ENCODE data around the gene DNAI1. TPM values are rescaled to one million over a fixed set of nuclear protein-coding genes. Genes with fewer than 3 reads are reported as not detected.
"Not testable (repeated sequence)": the region's sequence is repeated elsewhere in the genome, so short reads cannot be mapped to it uniquely, and the experiment has no call there.

The DNAI1 gene
- total RNA-seq, 2 experiments from 2014 or later, result 0.34 TPM; not detected in 1

GRCh38 chr9:34520505-34521385 is 62.1 kb downstream of the DNAI1 start:
- Mint-ChIP-seq H3K4me1 (peaks cover 24% of the 10 kb centered on the region), H3K27ac (no peak overlapping the region), H3K4me3 (no peak overlapping the region), H3K36me3 (ENCODE audit: low read depth) (no peaks in the 10 kb centered on the region), H3K9me3 (ENCODE audit: low read depth) (no peaks in the 10 kb centered on the region), H3K27me3 (peaks cover 8% of the 10 kb centered on the region)
- ATAC-seq (no peak), DNase-seq (no peak)
- intact Hi-C loops (cut with DNase I, micrococcal nuclease), result loop anchor here in 1 of 2 experiments (5.0 kb wide), 2 partner anchors 592 to 1967 kb away; no protein-coding TSS in a partner anchor
- CTCF ChIA-PET, result no interaction called here
- POLR2A ChIA-PET, result no interaction called here

DNA sequence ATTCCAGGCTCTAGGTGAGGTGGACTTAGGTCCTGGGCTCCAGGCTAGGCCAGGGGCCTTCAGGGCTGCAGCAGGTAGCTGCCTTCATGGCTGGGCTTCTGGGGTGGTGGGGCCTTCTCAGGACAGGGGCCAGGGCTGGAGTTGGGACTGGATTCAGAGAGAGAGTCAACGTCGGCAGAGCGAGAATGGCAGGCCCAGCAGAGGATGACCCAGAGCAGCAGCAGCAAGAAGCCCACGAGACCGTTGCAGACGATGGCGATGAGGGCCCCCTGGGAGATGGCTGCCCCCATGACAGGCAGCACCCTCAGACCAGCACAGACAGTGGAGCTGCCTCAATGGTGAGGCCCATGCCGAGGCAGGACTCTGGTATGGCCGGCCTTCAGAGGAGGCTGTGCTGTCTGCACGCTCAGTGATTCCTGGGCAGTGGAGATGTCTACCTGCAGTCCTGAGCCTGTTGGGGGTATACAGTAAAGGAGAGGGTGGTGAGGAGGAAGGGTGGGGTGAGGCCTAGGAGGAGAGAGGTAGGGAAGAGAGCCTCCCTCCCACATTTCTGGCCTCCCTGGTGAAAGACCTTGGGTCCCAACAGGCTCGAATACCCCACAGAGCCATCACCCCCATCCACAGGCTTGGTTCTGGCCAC is 62.9 kb downstream of the DNAI1 start:
- ChIA-PET CTCF (interaction anchor here (0.7 to 0.8 kb wide), 2 partner anchors 113 to 143 kb away, joined by 3 read pairs; no protein-coding TSS in a partner anchor), POLR2A (no interaction called here)
- no peak for DNase-seq
- Mint-ChIP-seq H3K27me3 (peaks cover 8% of the 10 kb centered on the region), H3K4me3 (no peak overlapping the region), H3K36me3 (ENCODE audit: low read depth) (no peaks in the 10 kb centered on the region), H3K9me3 (ENCODE audit: low read depth) (no peaks in the 10 kb centered on the region), H3K4me1 (peaks cover 24% of the 10 kb centered on the region), H3K27ac (no peak overlapping the region)
- intact Hi-C loops (cut with DNase I, micrococcal nuclease), result loop anchor here (2.0 to 5.0 kb wide), 3 partner anchors 63 to 1966 kb away; partner anchors contain the start of genes DNAI1 (in 1 of the 2) and FAM219A (in 1 of the 2)
- ATAC-seq, result no peak

GRCh38 chr9:34522091-34522887 is 63.7 kb downstream of the DNAI1 start:
- CTCF ChIA-PET, result interaction anchor here (0.6 to 1.3 kb wide), 4 partner anchors 96 to 180 kb away, joined by 3 to 4 read pairs (median 3); no protein-coding TSS in a partner anchor
- H3K27me3 Mint-ChIP-seq, result peaks cover 10% of the 10 kb centered on the region
- H3K9me3 Mint-ChIP-seq (ENCODE audit: low read depth), result no peaks in the 10 kb centered on the region
- H3K4me1 Mint-ChIP-seq, result peaks cover 24% of the 10 kb centered on the region
- no peak overlapping the region for H3K27ac Mint-ChIP-seq
- ATAC-seq, result no peak
- no peak for DNase-seq
- peak overlapping the region; percentile 54 for H3K4me3 Mint-ChIP-seq
- POLR2A ChIA-PET, result no interaction called here
- intact Hi-C loops (cut with DNase I, micrococcal nuclease), result loop anchor here (2.0 to 5.0 kb wide), 3 partner anchors 63 to 1965 kb away; partner anchors contain the start of genes DNAI1 (in 1 of the 2) and FAM219A (in 1 of the 2)
- no peaks in the 10 kb centered on the region for H3K36me3 Mint-ChIP-seq (ENCODE audit: low read depth)

GRCh38 chr9:34522971-34523797 is 64.6 kb downstream of the DNAI1 start, which contains the start of gene ENHO:
Gene ENHO, minus strand, starts transcription at chr9:34522990. Its CDS starts 1,295 bp downstream, at chr9:34521695.
- DNase-seq (peak; percentile 93), ATAC-seq (peak; percentile 99)
- Mint-ChIP-seq H3K27ac (no peak within 1 kb of the TSS), H3K9me3 (ENCODE audit: low read depth) (no peaks in the 10 kb centered on the region), H3K4me3 (peak within 1 kb of the TSS; percentile 54), H3K4me1 (peaks cover 24% of the 10 kb centered on the region), H3K36me3 (ENCODE audit: low read depth) (no peaks in the 10 kb centered on the region), H3K27me3 (peaks cover 11% of the 10 kb centered on the region)
- POLR2A ChIA-PET, result interaction anchor here (0.7 kb wide), 1 partner anchor 117 kb away, joined by 3 read pairs; no protein-coding TSS in a partner anchor
- CTCF ChIA-PET, result interaction anchor here (0.6 to 1.3 kb wide), 5 partner anchors 14 to 179 kb away, joined by 3 to 4 read pairs (median 3); no protein-coding TSS in a partner anchor
- intact Hi-C loops (cut with DNase I, micrococcal nuclease), result loop anchor here (1.0 to 5.0 kb wide), 9 partner anchors 23 to 1964 kb away; partner anchors contain the start of genes DNAI1 (in 2 of the 2), FAM219A (in 2 of the 2), KIF24 (in 1 of the 2) and MYORG (in 1 of the 2)

GRCh38 chr9:34524349-34524748 is 65.7 kb downstream of the DNAI1 start:
- ATAC-seq, result no peak
- H3K27me3 Mint-ChIP-seq, result peaks cover 11% of the 10 kb centered on the region
- peaks cover 24% of the 10 kb centered on the region for H3K4me1 Mint-ChIP-seq
- H3K9me3 Mint-ChIP-seq (ENCODE audit: low read depth), result no peaks in the 10 kb centered on the region
- no peak overlapping the region for H3K4me3 Mint-ChIP-seq
- H3K27ac Mint-ChIP-seq, result no peak overlapping the region
- no peak for DNase-seq
- intact Hi-C loops (cut with DNase I, micrococcal nuclease), result loop anchor here in 1 of 2 experiments (5.0 kb wide), 2 partner anchors 588 to 1963 kb away; no protein-coding TSS in a partner anchor
- CTCF ChIA-PET, result interaction anchor here (0.6 to 1.6 kb wide), 7 partner anchors 9 to 145 kb away, joined by 3 to 8 read pairs (median 3); no protein-coding TSS in a partner anchor
- H3K36me3 Mint-ChIP-seq (ENCODE audit: low read depth), result no peaks in the 10 kb centered on the region
- POLR2A ChIA-PET, result no interaction called here

DNA sequence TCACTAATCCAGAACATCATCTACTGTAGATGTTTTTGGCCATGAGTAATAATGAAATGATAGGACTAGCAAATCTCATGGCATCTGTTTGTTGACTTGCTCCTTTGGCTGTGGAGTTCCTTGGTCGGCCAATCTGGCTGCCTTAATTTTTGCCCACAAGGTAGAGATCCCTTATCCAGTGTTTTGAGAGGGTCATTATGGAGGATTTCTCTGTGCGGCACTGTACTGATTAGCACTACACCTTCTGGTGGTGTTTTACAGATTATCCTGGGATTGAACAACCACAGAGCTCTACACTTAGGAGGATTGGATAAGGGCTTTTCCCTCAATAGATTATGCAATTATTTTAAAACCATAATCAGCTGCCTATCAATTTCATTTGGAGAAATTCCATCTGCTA is 67.4 kb downstream of the DNAI1 start:
- CTCF ChIA-PET, result interaction anchor here (1.0 to 2.1 kb wide), 2 partner anchors 17 to 78 kb away, joined by 5 read pairs; no protein-coding TSS in a partner anchor
- H3K36me3 Mint-ChIP-seq (ENCODE audit: low read depth), result no peaks in the 10 kb centered on the region
- no peak for ATAC-seq
- H3K27ac Mint-ChIP-seq, result no peak overlapping the region
- POLR2A ChIA-PET, result no interaction called here
- peaks cover 24% of the 10 kb centered on the region for H3K4me1 Mint-ChIP-seq
- intact Hi-C loops (cut with DNase I, micrococcal nuclease), result no loop called here
- peaks cover 22% of the 10 kb centered on the region for H3K27me3 Mint-ChIP-seq
- no peaks in the 10 kb centered on the region for H3K9me3 Mint-ChIP-seq (ENCODE audit: low read depth)
- H3K4me3 Mint-ChIP-seq, result no peak overlapping the region
- no peak for DNase-seq

DNA sequence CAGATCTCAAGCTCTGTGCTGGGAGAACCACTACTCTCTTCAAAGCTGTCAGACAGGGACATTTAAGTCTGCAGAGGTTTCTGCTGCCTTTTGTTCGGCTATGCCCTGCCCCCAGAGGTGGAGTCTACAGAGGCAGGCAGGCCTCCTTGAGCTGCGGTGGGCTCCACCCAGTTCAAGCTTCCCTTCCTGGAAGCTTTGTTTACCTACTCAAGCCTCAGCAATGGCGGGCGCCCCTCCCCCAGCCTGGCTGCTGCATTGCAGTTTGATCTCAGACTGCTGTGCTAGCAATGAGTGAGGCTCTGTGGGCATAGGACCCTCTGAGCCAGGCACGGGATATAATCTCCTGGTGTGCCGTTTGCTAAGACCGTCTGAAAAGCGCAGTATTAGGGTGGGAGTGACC is 73.4 kb downstream of the DNAI1 start:
- intact Hi-C loops (cut with DNase I, micrococcal nuclease), result not testable (repeated sequence)
- H3K27me3 Mint-ChIP-seq, result peaks cover 31% of the 10 kb centered on the region

DNA sequence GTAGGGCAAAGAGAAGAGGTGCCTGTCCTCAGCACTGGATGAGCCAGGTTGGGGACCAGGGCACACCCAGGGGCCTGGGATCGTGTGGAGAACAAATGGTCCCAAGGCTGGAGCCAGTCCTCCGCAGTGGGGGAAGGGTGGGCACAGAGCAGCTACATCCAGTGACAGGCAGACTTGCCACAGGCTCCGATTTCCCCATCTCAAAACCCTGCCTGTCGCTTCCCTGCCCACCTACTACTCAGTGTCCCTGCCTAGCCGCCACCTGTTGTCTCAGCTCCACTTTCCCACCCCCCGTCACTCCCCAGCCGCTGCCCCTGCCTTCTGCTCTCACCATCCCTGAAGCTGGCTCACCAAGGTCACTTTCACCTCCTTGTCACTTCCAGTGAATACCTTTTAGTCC is 78.1 kb downstream of the DNAI1 start:
- intact Hi-C loops (cut with DNase I, micrococcal nuclease), result no loop called here
- no peak for DNase-seq
- H3K4me1 Mint-ChIP-seq, result no peaks in the 10 kb centered on the region
- peaks cover 24% of the 10 kb centered on the region for H3K27me3 Mint-ChIP-seq
- no peaks in the 10 kb centered on the region for H3K9me3 Mint-ChIP-seq (ENCODE audit: low read depth)
- no peak overlapping the region for H3K4me3 Mint-ChIP-seq
- ChIA-PET CTCF (interaction anchor here (0.8 kb wide), 1 partner anchor 13 kb away, joined by 3 read pairs; no protein-coding TSS in a partner anchor), POLR2A (no interaction called here)
- H3K36me3 Mint-ChIP-seq (ENCODE audit: low read depth), result no peaks in the 10 kb centered on the region
- H3K27ac Mint-ChIP-seq, result no peak overlapping the region
- ATAC-seq, result no peak

More for the DNA sequence above, 73.4 kb downstream of the DNAI1 start:
- H3K36me3 Mint-ChIP-seq (ENCODE audit: low read depth); H3K9me3 Mint-ChIP-seq (ENCODE audit: low read depth); H3K27ac Mint-ChIP-seq; ATAC-seq; POLR2A ChIA-PET; H3K4me3 Mint-ChIP-seq; CTCF ChIA-PET; H3K4me1 Mint-ChIP-seq; DNase-seq: not testable (repeated sequence)

- intact Hi-C loops (cut with DNase I, micrococcal nuclease), result no loop called here
- POLR2A ChIA-PET, result no interaction called here
- no peaks in the 10 kb centered on the region for H3K9me3 Mint-ChIP-seq (ENCODE audit: low read depth)
- CTCF ChIA-PET, result interaction anchor here (0.7 kb wide), 1 partner anchor 55 kb away, joined by 3 read pairs; no protein-coding TSS in a partner anchor
- H3K4me1 Mint-ChIP-seq, result no peaks in the 10 kb centered on the region
- H3K36me3 Mint-ChIP-seq (ENCODE audit: low read depth), result no peaks in the 10 kb centered on the region
- H3K4me3 Mint-ChIP-seq, result no peak overlapping the region
- H3K27me3 Mint-ChIP-seq, result peaks cover 14% of the 10 kb centered on the region
- H3K27ac Mint-ChIP-seq, result no peak overlapping the region
- no peak for ATAC-seq
- DNase-seq, result no peak
Observed at GRCh38 chr9:34540827-34541226, 82.2 kb downstream of the DNAI1 start.

DNA sequence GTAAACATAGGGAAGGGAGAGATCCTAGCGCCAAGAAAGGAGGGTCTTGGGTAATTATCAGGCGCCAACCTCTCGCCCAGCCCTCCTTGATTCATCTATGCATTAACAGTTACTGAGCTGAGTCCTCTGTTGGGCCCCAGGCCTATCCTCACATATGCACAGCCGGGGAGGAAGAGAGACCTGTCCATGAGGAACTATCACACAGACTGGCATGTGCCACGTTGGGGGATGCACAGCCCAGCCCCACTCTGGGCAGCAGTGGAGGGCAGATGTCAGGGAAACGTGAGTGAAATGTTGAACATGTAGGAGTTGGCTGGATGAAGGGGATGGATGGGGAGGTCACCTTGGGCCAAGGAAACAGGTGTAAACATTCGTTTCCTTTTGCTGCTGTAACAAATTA is 82.9 kb downstream of the DNAI1 start:
- ATAC-seq (no peak), DNase-seq (no peak)
- Mint-ChIP-seq H3K36me3 (ENCODE audit: low read depth) (no peaks in the 10 kb centered on the region), H3K27ac (no peak overlapping the region), H3K4me3 (no peak overlapping the region), H3K27me3 (peaks cover 14% of the 10 kb centered on the region), H3K9me3 (ENCODE audit: low read depth) (no peaks in the 10 kb centered on the region), H3K4me1 (no peaks in the 10 kb centered on the region)
- intact Hi-C loops (cut with DNase I, micrococcal nuclease), result no loop called here
- ChIA-PET CTCF (interaction anchor here (0.7 kb wide), 1 partner anchor 54 kb away, joined by 3 read pairs; no protein-coding TSS in a partner anchor), POLR2A (no interaction called here)
